Astrocyte (in vitro differentiated cells and primary cell): Measurements from ENCODE around the gene ANKDD1A. TPM values are rescaled to one million over a fixed set of nuclear protein-coding genes. Genes with fewer than 3 reads are reported as not detected.

Experiments used
- total RNA-seq: library from RNA; stranded (reverse); gene quantifications from 2 replicates; pipeline ENCODE4 v1.2.1, GENCODE V29; 2021

Gene ANKDD1A
- total RNA-seq, 1 donor from 2014 or later = 1.6 TPM

Other genes starting within 250 kb of the ANKDD1A start
- 10.6 and 10.8 TPM in 2 replicates for gene RBPMS2, start 136.3 kb upstream of the ANKDD1A start, total RNA-seq
- 0.48 and 1.7 TPM in 2 replicates for gene PIF1, start 86.3 kb upstream of the ANKDD1A start, total RNA-seq
- gene PLEKHO2, start 70.0 kb upstream of the ANKDD1A start, total RNA-seq = 11.5 and 12.1 TPM in 2 replicates
- gene SPG21, start 78.0 kb downstream of the ANKDD1A start, total RNA-seq = 60.2 and 61.0 TPM in 2 replicates
- 12.3 and 13.5 TPM in 2 replicates for gene MTFMT, start 117.7 kb downstream of the ANKDD1A start, total RNA-seq
- not detected in 2 replicates for gene SLC51B, start 133.5 kb downstream of the ANKDD1A start, total RNA-seq
- gene RASL12, start 156.1 kb downstream of the ANKDD1A start, total RNA-seq = 0.32 and 0.36 TPM in 2 replicates
- gene KBTBD13, start 164.8 kb downstream of the ANKDD1A start, total RNA-seq = not detected in 2 replicates
- 1.8 and 1.9 TPM in 2 replicates for gene UBAP1L, start 203.3 kb downstream of the ANKDD1A start, total RNA-seq
- gene PDCD7, start 221.9 kb downstream of the ANKDD1A start, total RNA-seq = 12.3 and 15.0 TPM in 2 replicates